ENCODE results near the gene KCNJ10.

The KCNJ10 gene

DNA sequence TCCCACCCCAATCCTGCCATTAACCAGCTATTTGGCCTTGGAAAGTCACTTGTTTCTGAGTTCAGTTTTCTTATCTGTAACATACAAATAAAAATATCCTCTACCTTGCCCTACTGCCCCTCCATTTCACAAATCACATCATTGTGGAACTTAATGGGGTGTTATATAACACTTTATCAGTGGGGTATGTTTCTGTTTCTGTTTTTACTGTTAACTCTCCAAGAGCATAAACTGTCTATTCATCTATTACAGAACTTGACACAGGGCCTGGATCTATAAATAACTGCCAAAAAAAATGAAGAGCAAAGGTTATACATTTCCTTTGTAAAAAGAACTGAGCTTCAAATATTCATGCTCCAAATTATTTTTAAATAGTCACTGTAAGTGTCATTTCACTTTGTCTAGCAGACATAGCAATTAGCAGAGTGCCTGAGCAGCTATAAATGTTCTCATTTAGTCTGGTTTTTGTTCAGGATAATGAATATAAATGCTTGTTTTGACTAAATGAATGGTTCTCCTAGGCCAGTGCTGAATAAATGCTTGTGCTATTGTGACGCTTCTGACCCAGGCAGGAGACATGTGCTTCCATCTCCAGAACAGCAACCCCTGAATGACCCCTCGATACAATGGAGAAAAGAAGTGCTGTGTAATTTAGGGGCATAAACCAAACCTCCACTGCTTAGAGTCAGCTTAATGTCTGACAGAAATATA is 45.6 kb downstream of the KCNJ10 start:
- DNase-seq (ENCODE audit: low read depth): no peak

DNA sequence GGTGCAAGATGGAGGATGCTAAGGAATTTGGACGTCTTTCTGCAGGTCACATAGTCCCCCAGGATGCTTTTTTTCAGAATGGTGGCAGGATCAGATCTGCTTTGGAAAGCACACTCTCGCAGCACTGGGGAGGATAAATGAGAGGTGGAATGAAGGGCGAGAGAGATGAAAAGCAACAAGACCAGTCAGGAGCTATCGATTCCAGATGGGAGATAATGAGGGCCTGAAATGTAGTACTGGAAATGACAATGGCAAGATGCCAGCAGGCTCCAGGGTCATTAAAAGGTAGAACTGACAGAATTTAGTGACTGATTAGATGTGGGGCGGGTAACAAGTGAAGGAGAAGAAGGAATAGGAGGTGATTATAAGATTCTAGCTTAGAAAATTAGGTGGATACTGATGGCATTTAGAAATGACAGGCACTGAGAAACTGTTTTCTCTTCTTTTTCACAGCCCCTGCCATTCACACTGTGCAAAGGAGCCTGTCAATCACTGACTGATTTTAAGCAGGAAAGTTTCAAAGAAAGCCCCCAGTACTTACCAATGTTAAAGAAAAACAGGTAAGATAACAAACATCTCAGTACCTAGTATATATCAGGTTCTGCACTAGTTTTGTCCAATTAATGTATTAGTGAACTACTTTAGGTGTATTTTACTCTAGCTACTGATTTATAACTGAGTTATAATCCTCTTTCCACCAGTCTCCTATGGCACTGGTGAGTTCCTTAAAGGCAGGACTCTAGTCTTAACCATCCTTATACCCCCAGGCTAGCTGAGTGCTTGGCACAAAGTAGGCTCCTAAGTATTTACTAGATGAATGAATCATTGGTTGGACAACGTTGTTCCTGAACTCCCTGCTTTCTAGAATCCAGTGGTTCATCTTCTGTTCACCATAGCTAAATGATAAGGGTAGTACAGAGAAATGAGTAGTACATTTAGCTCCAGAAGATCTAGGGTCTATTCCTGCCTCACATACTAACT is 47.3 kb downstream of the KCNJ10 start:
- no peak for DNase-seq (ENCODE audit: low read depth)

DNA sequence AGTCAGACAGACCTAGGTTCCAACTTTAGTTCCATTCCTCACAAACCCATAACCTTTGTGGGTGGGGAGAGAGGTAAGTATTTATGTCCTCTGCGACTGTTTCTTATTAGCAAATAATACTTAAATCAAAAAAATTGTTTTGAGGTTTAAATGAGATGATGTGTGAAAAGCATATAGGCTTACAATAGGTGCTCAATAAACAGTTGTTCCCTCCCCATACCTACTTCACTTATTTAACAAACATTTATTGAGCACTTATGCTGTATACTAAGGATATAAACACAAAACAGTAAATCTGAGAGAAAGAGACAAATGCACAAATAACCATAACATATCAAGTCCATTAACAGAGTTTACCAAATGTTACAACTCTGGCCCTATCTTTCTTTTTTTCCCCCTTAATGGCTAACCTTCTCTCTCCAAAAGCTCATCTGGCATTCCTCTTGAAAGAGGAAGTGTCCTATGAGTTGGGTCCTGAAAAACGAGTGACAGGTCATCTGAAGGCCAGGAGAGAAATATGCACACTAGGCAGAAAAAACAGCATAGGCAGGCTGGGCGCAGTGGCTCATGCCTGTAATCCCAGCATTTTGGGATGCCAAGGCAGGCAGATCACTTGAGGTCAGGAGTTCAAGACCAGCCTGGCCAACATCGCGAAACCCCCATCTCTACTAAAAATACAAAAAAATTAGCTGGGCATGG is 48.4 kb downstream of the KCNJ10 start:
- DNase-seq (ENCODE audit: low read depth): no peak

DNA sequence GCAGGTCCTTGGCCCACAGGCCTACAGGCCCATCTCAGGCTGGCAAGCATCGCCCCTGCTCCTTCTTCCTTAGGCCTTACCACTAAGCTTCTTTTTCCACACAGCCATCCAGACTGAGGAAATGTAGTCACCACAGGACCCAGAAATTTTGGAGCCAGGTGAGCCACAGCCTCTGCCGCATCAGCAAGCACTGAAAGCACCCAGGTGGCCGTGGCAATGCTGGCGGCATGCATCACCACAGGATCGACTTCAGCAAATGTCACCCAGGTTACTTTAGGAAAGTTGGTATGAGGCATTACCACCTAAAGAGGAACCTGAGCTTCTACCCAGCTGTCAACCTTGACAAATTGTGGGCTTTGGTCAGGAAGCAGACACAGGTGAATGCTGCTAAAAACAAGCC is 49.8 kb downstream of the KCNJ10 start:
- no peak for DNase-seq (ENCODE audit: low read depth)

DNA sequence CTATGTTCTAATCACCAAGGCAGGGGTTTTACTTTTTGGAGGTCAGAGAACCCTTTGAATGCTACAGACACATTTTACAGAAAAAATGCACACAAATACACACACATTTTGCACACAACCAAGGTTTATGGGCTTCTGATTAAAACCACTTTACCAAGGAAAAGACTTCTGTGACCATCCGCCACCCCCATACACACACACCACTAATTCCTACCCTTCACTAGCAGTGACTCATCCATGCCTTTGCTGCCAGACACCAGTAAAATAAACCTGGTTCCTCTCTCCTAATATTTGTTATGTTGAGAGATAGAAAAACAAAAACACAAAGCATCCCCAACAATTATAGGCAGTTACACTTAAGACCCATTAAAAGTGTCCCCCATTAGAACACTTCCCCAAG is 51.1 kb downstream of the KCNJ10 start:
- DNase-seq (ENCODE audit: low read depth): no peak

DNA sequence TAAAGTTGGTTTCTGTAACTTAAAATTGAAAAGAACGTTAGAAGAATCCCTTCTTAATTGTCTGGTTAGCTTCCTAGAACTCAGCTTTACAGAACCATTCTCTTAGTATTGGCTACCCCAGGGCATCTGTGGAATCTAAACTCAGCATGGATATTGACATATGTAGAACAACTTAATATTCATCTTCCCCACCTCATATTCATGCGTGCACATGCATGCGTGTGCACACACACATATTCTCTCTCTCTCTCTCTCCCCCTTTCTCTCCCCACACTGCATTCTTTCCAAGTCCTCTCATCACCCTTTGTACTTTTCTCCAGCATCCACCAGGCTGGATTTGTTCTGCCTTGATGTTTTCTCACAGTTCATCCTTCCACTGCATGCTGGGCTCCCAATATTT is 51.6 kb downstream of the KCNJ10 start:
- DNase-seq (ENCODE audit: low read depth): no peak

DNA sequence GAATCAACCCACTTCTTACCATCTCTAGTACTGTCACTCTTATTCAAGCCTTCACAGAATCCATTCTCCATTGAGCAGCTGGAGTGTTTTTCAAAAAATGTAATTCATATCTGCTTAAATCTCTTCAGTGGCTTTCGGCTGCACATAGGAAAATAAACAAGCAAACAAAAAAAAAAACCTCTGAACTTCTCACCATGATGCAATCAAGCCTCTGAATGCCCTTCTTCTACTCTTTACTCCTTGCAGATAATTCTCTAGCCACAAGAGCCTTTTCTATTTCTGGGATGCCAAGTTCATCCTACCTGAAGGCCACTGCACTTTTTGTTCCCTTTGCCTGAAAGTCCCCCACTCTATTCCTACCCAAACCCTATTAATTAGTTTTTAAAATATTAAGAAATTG is 52.4 kb downstream of the KCNJ10 start:
- DNase-seq (ENCODE audit: low read depth): no peak

DNA sequence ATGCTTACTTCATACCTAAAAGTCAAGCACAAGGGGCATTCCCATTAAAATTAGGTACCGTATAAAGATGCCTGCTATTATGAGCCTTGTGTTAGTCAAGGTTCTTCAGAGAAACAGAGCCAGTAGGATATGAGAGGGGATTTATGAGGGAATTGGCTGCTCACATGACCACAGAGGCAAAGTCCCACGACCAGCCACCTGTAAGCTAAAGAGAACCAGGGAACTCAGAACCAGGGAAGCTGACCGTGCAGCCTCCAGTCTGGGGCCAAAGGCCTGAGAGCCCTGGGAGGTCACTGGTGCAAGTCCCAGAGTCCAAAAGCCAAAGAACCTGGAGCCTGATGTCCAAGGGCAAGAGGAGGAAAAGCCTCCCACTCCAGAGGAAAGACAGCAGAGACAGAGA is 58.2 kb downstream of the KCNJ10 start:
- no peak for DNase-seq (ENCODE audit: low read depth)

DNA sequence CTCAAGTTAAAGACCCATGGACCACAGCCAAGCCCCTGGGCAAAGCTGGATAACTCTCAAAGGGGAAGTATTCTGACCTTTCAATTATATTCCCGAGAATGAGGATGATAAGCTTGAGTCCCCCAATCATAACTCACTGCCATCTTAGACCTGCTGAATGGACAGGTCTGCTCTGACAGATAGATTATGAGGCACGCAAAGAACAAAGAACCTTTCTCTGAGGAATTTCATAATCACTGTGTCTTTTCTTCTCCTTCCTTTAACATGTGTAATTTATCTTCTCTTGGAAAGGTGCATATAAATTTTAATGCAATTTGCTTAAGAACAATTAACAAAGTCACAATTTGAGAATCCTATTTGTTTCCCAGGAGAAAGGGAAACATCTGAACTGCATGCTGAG is 60.2 kb downstream of the KCNJ10 start:
- DNase-seq (ENCODE audit: low read depth): no peak

DNA sequence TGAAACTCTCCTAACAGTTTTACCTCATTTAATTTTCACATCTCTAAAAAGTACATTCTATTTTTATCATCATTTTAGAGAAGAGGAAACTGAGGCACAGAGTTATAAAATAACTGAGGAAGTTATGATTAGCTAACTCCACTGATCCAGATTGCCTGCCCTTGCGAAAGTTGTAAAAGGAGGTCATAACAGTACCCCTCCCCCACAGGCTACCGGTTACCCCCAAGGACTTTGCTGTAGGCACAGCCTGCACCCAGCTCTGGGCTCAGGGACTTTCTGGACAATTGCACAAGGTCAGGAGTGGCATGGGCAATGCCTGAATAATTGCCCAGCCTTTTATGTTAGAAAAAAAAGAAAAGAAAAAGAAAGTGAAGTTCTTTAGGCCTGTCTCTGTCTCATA is 60.9 kb downstream of the KCNJ10 start:
- DNase-seq (ENCODE audit: low read depth): no peak

DNA sequence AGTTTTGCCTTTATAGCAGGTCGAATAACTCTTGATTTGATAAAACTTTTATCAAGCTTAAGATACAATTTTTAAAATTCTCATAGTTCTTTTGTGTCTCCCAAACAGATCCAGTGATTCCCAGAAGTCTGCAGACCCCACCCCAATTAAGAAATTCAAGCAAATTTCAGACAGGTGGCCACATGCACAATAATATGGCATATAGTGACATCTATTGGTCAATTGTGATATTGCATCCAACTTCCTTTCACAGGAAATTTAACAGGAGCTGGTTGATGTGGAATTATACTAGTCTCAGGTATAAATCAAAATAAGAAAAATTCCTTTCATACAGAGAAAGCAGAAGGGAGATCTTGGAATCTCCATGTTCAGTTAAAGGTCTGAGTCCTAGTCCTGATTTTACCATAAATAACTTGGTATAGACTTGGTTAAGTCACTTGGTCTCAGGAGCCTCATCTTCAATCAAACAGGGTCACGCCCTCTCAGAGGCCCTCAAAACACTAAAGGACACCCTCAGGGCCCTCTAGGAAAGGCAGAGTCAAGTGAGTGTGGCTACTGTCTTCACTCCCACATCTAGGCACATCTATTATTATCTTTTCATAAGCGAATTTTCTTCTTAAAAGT is 62.3 kb downstream of the KCNJ10 start:
- DNase-seq (ENCODE audit: low read depth): no peak

DNA sequence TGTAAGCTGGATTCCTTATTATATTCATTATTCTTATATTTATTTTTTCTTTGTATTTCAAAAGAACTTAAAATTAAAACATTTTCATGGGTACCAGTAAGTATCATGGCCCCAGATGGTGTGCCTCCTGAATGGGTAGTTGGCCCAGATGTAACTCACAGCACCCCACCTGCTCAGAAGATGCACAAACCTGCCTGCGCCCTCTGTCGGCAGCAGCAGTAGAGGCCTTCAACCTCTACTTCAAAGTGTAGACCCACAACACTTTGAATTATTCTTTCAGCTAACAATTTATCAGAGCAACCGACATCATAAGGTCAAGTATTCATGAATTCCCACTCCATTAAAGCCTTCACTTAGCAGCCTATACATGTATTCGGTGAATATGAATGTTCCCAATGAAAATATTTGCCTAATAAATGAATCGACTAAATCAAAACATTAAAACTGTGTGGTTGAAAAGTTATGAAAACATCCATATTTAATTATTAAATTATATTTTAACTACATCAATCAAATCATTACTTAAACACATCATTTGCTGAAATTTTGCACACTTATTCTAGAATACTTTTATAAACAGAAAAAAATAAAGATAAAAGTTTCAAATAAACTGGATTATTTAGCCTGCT is 63.5 kb downstream of the KCNJ10 start:
- peak; percentile 52 for DNase-seq (ENCODE audit: low read depth)

DNA sequence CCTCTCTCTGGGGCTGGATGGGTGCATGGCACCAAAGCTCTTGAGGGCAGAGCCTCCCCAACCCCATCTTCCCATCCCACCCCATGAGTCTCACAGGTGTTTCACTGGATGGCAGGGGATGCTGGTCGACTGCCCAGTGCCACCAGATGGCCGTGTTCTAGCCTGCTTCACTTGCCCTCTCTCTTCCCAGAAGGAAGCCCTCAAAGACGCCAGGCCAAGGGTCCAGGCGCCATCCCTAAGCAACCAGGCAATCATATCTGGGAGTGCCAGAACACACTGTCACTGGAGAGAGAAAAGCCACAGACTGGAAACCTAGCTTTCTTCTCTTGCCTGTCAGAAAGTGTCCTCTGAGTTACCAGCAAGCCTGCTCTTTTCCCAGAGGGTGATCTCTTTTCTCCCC is 64.9 kb downstream of the KCNJ10 start:
- DNase-seq (ENCODE audit: low read depth): no peak

DNA sequence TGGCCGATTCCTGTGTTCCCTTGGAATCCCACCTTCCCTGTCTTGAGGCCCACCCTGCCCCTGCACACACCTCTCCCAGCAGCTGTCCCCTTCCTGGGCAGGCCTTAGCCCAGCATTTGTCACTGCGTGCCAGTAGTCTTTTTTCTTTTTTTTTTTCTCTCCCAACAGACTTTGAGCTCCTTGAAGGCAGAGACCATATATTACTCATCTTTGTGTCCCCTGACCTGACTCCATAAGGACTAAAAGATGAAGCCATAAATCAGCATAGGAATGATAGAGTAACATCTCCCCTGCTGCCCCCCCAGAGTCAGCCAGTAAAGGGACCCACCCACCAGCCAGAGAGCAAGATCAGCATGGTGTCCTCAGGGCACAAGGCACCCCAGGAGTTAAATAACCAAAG is 65.5 kb downstream of the KCNJ10 start:
- DNase-seq (ENCODE audit: low read depth): no peak

DNA sequence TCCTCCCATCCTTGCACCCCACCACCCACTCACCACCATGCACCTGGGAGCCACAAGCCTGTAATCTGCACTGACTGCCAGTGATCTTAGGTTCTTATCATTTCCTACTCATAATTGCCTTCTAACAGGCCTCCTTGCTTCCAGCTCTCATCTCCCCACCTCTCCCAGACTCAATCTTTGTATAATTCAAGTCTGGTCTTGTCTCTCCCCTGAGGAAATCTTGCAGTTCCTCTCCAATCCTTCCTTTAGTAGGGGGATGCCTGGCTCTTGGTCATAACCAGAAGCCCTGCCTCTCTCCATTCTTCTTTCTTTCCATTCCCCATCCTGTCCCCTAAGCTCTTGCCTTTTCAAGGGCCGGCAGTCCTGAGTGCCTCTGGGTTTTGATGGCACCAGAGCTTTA is 66.0 kb downstream of the KCNJ10 start:
- DNase-seq (ENCODE audit: low read depth): no peak

DNA sequence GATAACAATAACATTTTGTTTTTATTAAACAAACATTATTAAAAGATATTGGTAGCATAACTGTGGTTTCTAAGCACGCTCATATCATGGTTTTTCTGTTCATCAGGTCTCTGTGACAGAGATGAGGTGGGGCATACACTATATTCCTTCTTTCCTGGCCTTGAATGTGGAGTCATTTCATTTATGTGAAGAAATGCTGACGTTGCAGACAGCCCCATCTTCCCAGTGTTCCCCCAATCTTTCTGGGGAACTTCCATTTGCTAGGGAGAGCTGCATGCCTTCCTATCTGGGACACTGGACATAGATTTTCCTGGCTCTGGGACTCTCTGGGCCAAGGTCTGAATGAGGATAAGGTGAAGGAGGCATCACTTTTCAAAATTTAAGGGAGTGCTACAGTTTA is 68.5 kb downstream of the KCNJ10 start:
- no peak for DNase-seq (ENCODE audit: low read depth)

DNA sequence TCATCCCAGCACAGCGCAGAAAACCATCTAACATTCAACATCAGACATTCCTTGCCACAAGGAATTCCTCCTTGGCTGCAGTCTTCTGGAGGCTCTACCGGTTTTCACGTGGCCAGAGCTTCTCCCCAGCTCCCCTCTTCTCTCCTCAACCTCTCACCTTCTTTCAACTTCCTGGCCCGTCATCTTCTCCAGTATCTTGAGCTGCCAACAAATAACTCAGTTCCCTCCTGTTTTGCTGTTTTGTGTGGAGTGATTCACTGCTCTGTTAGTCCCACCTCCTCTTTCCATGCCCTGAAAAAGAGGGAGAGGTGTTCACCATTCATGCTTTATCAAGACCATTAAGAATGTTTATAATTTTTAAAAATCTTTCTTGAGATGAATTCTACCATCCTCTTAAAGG is 70.8 kb downstream of the KCNJ10 start:
- no peak for DNase-seq (ENCODE audit: low read depth)

DNA sequence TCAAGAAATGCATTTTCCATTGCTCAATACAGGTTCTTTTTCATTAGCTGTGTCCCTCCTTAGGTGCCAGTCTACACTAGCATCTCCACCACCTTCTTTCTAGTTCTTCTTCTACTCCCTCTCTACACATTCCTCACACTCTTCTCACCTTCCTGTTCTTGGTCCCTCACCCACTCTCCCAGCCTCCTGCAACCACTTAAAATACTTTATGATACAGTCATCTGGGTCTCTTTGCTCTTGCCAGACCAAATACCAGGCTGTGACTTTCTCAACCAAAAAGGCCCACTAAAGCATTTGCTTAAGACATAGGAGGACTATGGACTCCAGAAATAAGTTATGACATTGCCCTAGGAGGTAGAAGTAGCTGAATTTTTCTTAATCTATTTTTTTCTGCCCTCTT is 73.3 kb downstream of the KCNJ10 start:
- DNase-seq (ENCODE audit: low read depth): no peak

DNA sequence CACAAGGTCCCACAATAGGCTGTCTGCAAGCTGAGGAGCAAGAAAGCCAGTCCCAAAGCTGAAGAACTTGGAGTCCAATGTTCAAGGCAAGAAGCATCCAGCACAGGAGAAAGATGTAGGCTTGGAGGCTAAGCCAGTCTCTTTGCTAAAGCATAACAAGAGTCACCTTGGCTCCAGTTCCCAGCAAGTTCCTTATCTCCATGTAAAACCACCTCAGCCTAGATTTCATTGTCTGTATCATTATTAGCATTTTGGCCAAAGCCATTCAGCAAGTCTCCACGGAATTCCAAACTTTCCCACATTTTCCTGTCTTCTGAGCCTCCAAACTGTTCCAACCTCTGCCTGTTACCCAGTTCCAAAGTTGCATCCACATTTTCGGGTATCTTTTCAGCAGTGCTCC is 75.1 kb downstream of the KCNJ10 start:
- no peak for DNase-seq (ENCODE audit: low read depth)

DNA sequence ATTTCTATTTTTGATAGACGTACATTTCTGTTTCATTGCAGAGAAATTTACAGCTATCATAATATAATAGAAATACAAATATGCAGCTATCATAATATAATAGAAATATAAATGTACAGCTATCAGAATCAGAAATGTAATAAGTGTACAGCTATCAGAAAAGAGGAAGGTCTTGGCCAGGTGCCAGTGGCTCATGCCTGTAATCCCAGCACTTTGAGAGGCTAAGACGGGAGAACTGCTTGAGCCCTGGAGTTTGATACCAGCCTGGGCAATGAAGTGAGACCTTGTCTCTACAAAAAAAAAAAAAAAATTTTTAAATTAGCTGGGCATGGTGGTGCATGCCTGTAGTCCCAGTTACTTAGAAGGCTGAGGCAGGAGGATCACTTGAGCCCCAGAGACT is 76.0 kb downstream of the KCNJ10 start:
- DNase-seq (ENCODE audit: low read depth): no peak

DNA sequence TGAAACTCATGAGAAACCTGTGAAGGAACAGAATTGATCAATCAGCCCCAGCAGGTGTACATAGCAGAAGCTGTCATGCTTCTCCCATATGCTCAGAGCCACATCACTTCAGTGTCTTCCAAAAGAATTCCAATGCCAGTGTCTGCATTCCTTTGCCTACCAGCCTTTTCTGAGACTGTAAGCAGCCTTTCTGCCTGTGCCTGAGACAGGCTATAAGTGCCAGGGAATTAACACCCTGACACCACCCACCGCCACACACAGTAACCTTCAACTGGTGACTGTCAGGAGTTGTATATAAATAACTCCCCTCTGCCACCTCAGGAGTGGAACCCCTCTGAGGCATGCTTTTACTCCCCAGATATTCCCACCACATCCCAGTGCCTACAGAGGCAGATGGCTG is 77.8 kb downstream of the KCNJ10 start:
- DNase-seq (ENCODE audit: low read depth): no peak

DNA sequence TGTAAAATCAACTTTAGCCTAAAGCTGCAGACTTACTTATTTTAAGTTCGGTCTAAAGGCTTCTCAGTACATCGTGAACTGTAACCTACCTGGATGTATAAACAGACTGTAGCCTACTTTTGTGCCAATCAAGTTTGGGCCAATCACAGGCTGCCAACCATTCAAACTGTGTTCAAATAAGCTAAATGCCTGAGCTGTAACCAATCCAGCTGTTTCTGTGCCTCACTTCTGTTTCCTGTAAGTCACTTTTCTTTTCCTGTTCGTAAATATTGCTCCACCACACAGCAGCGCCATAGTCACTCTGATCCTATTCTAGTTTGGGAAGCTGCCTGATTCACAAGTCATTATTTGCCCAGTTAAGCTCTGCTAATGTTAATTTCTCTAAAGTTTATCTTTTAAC is 78.4 kb downstream of the KCNJ10 start:
- no peak for DNase-seq (ENCODE audit: low read depth)

Measured in activated T-helper 1 cell treated with Interleukin-2 at 50 U/mL for 16 hours (primary cell).